IPS DF 4.7 (cell line): ENCODE measurements around the gene PTPN22.
"Not testable (repeated sequence)": the region's sequence is repeated elsewhere in the genome, so short reads cannot be mapped to it uniquely, and the experiment has no call there.

Experiments
- DNase-seq: peaks from one replicate; pipeline ENCODE4 v3.0.0-alpha.2; 2013; ENCODE audit warnings: low spot score; ENCODE audit errors: extremely low read depth

PTPN22 gene

DNA sequence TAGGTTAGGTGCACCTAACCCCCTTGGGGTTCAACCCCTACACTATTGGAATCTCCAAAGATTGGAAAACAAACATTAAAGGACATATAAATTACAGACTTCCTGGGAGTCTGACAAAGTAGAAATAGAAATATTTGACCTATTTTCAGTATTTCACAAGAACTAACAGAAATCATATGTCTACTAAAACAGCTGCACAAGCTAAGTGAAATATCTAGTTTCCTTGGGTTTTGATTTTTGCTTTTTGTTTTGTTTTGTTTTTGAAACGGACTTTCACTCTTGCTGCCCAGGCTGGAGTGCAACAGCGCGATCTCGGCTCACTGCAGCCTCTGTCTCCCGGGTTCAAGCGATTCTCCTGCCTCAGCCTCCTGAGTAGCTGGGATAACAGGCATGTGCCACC, 18.8 kb downstream of the PTPN22 start:
- not testable (repeated sequence) for DNase-seq

DNA sequence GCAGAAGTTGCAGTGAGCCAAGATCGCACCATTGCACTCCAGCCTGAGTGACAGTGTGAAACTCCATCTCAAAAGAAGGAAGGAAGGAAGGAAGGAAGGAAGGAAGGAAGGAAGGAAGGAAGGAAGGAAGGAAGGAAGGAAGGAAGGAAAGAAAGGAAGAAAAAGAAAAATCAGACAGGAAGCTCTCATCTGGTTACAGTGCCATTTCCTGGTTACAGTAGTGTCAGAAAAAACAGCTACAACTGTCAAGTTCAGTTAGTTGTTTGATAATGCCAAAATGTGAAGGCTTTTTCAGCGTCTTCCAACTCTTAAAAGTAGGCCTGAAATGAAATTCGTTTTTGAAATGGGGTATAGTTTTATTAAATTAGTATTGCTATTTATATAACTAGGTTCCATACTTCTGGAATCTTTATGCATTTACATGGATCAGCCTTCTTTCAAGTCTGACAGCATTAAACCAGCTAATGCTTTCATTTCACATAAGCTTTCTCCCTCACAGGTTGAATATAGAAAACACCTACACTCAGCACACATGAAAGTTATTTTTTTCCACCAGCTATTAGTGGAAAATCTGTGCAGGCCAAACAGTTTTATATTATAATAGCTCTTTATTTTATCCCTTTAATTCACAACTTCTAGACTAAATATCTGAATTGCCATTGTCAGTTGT, 21.2 kb downstream of the PTPN22 start:
- DNase-seq = no peak

DNA sequence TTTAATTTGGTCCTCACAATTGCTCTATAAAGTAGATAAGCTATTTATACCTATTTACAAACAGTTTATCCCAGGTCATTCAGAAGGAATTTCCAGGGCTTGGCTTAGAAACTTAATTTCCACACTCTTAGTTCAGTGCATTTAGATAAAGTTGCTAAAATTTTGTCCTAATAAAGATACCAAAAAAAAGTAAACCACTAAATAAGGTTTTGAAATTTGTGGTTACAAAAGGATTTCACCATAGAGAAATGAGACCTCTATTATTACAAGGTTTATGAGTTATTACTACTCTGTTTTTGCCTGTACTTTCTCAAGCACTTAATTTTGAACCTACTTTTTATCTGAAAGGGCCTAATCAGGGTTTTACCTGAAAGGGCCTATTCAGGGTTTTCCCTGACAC, 22.4 kb downstream of the PTPN22 start:
- DNase-seq = no peak

DNA sequence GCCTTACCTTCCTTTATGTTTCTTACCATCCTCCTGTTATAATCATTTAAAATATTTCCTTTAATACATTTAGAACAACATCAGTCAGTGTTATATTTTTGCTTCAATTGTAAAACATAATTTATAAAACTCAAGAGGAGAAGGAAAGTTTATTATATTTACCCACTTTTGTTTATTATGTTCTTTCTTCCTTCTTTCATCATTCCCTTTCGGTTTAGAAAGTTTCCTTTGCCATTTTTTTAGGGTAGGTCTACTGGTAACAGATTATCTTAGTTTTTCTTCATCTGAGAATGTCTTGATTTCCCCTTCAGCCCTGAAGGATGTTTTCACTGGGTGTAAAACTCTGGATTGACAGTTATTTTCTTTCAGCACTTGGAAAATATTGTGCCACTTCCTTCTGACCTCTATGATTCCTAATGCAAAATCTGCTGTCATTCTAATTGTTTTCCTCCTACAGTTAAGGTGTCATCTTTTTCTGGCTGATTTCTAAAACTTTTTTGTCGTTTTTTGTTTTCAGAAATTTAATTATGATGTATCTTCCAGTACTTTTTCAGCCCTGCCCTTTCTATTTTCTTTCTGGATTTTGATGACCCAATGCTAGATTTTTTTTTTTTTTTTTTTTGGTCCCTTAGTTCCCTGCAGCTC, 25.0 kb downstream of the PTPN22 start:
- no peak for DNase-seq

- DNase-seq = no peak
These were observed 35.0 kb downstream of the PTPN22 start for GRCh38 chr1:113836534-113836933.

GRCh38 chr1:113835686-113836290, 35.7 kb downstream of the PTPN22 start:
- no peak for DNase-seq

DNA sequence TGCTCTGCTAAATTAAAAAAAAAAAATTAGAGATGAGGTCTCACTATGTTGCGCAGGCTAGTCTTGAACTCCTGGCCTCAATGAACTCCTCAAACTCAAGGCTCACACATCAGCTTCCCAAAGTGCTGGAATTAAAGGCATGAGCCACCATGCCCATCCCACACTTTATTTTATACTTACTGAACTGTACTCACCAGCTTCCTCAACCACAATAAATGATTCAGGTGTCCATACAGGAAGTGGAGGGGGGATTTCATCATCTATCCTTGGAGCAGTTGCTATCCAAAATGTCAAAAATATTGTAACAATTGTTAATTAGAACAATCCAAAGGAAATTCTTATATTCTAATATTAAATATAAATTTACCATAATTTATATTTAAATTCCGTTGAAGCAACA, 36.8 kb downstream of the PTPN22 start:
- no peak for DNase-seq

DNA sequence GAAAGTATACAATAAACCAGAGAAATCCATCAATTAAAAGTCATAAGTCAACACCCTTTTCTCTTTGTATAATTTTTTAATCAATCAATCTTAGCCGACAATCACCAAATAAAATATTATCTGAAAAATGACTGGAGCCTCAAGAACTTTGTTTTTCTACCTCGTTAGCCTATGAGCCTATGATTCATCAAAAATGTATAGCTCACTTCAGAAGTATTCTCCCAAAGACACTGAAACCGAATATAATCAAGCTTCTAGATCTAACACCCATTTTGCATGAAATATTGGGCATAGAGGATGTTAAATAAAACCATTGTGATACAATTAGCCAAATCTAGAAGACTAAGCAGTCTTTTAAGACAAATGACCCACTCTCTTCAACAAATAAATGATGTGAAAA, 41.5 kb downstream of the PTPN22 start:
- no peak for DNase-seq

DNA sequence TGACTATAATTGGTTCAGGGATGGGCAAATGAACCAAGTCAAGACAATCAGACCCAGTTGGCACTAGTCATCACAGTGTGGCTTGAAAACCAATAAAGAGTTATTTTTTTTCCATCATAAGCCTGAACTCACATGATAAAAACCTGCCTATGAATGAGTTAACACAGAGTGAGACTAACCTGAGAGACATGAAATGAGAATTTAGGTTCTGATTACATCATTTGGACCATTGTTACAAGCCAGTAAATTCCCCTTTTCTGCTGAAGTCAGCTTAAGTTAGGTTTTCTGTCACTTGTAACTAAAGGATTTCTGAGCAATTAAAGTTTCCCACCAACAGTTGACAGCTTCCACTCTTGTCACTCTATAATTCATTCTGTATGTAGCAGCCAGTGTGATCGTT, 49.6 kb downstream of the PTPN22 start:
- no peak for DNase-seq

DNA sequence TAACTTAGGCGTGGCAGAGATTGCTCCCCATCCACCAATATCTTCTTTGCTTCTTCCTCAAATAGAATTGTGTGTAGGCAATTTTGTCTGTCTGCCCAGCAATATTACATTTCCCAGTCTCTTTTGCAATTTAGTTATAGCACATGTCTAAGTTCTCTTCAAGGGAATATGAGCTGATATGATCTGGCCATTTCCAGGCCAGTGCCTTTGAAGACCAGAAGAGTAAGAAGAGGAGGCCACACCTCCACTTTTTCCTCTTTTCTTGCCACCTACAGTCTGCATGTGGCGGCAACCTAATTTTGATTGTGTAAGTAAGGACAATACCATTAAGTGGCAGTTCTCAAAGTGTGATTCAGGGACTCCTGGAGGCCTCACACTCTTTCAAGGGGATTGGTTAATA, 52.9 kb downstream of the PTPN22 start:
- no peak for DNase-seq

- DNase-seq = no peak
These were observed 58.3 kb downstream of the PTPN22 start for GRCh38 chr1:113813218-113813617.

DNA sequence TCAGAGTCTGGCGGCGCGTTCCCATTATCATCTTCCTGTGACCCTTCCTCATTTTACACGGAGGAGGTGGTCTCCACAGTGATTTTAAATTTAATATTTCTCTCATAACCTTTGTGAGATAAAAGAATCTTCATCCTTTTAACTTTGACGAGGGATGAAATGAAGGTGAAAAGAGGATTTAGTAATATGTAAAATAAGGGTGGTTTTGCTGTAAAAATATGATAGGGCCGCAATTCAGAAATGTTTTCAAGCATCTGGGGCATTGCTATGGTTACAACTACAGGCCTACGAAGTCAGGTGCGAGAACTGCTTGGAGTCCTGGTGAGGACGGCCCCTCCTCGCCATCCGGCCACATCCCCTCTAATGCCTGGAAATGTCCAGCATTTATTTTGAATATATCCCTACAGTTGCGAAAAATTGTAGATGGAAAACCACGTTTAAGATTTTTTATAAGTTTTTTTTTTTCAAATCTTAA, 58.8 kb downstream of the PTPN22 start:
- DNase-seq = no peak

DNA sequence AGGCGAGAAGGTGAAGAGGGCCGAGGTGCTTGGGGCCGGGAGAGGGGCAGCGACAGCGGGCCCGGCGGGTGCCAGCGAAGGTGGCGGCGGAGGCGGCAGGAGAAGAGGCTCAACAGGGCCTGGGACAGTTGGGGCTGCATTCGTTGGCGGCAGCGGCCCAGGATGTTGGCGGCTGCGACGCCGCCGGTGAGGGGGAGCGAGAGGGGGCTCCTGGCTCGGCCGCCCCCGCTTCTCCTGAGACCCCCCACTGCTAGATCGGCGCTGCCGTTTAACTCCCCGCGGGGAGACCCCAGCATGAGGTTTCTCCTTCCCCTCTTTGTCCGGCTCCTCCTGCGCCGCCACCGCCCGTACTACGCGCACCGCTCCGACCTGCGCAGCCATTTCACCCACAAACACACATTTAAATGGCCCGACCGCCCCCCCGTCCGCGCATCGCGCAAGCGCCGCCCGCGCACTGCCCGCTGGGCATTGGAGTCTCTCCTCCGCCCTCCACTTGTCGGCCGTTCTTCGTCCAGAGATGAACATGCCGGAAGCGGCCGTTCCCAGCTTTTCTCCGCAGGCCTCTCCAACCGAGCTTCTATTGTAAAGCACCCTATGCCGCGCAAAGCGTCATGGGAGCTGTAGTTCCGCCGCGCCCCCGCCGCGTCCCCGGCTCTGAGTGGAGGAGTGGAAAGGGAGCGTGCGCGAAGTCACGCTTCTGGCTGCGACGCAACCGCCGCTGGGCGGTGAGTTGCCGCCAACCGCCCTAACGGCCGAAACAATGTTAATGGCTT, 59.4 kb downstream of the PTPN22 start, which contains the start of gene RSBN1:
TSS of gene RSBN1 (minus strand) at position 589 of the 773 bp plus-strand sequence. CDS start at position 525, 64 bp downstream.
- DNase-seq = peak; percentile 97

GRCh38 chr1:113811156-113811887, 60.2 kb downstream of the PTPN22 start:
- DNase-seq = no peak

- DNase-seq = no peak
These were observed 61.6 kb downstream of the PTPN22 start for GRCh38 chr1:113809670-113810602.

DNA sequence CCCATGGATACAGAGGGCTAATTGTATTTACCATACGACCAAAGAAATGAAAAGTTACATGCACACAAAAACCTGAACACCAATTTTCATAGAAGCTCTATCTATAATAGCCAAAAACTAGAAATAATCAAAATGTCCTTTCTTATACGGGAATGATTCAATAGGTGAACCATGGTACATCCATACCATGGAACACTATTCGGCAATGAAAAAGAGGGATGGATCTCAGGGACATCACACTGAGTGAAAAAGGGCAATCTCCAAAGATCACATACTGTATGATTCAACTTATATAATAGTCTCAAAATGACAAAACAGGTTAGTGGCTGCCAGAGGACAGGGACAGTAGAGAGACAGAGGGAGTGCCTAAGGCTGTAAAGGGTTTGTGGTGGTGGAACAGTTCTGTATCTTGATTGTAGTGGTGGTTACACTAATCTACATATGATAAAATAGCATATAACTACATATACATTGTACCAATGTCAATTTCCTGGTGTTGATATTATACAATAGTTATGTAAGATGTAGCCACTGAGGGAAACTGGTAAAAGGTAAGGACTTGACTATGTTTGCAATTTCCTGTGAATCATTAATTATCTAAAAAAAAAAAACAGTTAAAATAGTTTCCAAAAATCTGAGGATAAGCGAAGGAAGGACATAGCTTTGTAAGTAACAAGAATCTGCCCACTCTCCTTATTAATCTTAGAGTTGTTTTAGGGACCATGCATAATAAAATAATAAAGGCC, 62.9 kb downstream of the PTPN22 start:
- DNase-seq = no peak

- DNase-seq = no peak
These were observed 65.9 kb downstream of the PTPN22 start for GRCh38 chr1:113805639-113806038.

GRCh38 chr1:113805256-113805531, 66.3 kb downstream of the PTPN22 start:
- no peak for DNase-seq

- DNase-seq = no peak
These were observed 66.9 kb downstream of the PTPN22 start for GRCh38 chr1:113804421-113805255.
